Mesendoderm (in vitro differentiated cells): ENCODE results near the gene CTDNEP1.

Experiments used
- DNase-seq: peaks from one replicate; pipeline ENCODE4 v3.0.0; 2013
- H2AK5ac ChIP-seq: 2 replicates; pipeline ENCODE4 v1.6.1; 2013; ENCODE audit warnings: low read length, inconsistent platforms
- H2BK120ac ChIP-seq: 2 replicates; pipeline ENCODE4 v1.6.1; 2013; ENCODE audit warnings: low read depth, mild to moderate bottlenecking, low read length, moderate library complexity, mixed read lengths
- H2BK15ac ChIP-seq: replicated peaks from 2 replicates; pipeline ENCODE4 v1.6.1; 2013; ENCODE audit warnings: low read depth, mild to moderate bottlenecking, moderate library complexity
- H2BK5ac ChIP-seq: 2 replicates; pipeline ENCODE4 v1.6.1; 2013; ENCODE audit warnings: low read length, inconsistent platforms
- H3K18ac ChIP-seq: 2 replicates; pipeline ENCODE4 v1.6.1; 2013; ENCODE audit warnings: mild to moderate bottlenecking, low read length, mixed read lengths
- H3K23ac ChIP-seq: one replicate; pipeline ENCODE4 v1.6.1; 2013; ENCODE audit warnings: low read length
- H3K27ac ChIP-seq: 2 replicates; pipeline ENCODE4 v1.5.1; 2013; ENCODE audit warnings: low read depth, mild to moderate bottlenecking, inconsistent platforms, low read length, moderate library complexity
- H3K27me3 ChIP-seq: 2 replicates; pipeline ENCODE4 v1.6.1; 2013; ENCODE audit warnings: low read length, control low read depth, mild to moderate bottlenecking, inconsistent platforms; ENCODE audit not compliant: insufficient read depth, poor library complexity
- H3K36me3 ChIP-seq: 2 replicates; pipeline ENCODE4 v1.6.1; 2013; ENCODE audit warnings: low read length, inconsistent platforms; ENCODE audit not compliant: control insufficient read depth, insufficient read depth
- H3K4ac ChIP-seq: one replicate; pipeline ENCODE4 v1.6.1; 2013; ENCODE audit warnings: low read depth, mild to moderate bottlenecking, low read length, moderate library complexity
- H3K4me1 ChIP-seq: 2 replicates; pipeline ENCODE4 v1.6.1; 2013; ENCODE audit warnings: low read depth, low read length, inconsistent platforms; ENCODE audit not compliant: control insufficient read depth
- H3K4me2 ChIP-seq: 2 replicates; pipeline ENCODE4 v1.6.1; 2013; ENCODE audit warnings: low read length
- H3K4me3 ChIP-seq: 2 replicates; pipeline ENCODE4 v1.5.1; 2013; ENCODE audit warnings: mild to moderate bottlenecking, low read length
- H3K56ac ChIP-seq: one replicate; pipeline ENCODE4 v1.6.1; 2013; ENCODE audit warnings: low read length
- H3K79me1 ChIP-seq: 2 replicates; pipeline ENCODE4 v1.6.1; 2013; ENCODE audit warnings: low read length, inconsistent platforms
- H3K79me2 ChIP-seq: 2 replicates; pipeline ENCODE4 v1.6.1; 2013; ENCODE audit warnings: mild to moderate bottlenecking, low read length; ENCODE audit not compliant: control insufficient read depth, insufficient read depth
- H3K9ac ChIP-seq: 2 replicates; pipeline ENCODE4 v1.6.1; 2013; ENCODE audit warnings: low read length, inconsistent platforms
- H4K5ac ChIP-seq: one replicate; pipeline ENCODE4 v1.6.1; 2013; ENCODE audit warnings: low read length
- H4K8ac ChIP-seq: one replicate; pipeline ENCODE4 v1.6.1; 2013; ENCODE audit warnings: low read depth, mild to moderate bottlenecking, control low read depth, low read length, moderate library complexity
- WGBS: extraction: QIAGEN DNeasy Blood & Tissue Kit; methylation state at CpG from one replicate; pipeline ENCODE4 v1.1.7; 2013; ENCODE audit warnings: low lambda C conversion rate, missing lambda C conversion rate; ENCODE audit not compliant: insufficient coverage; ENCODE audit errors: extremely low coverage; 5-methylcytosine and 5-hydroxymethylcytosine counted together

CTDNEP1 gene

GRCh38 chr17:7237266-7237760 lies 14.2 kb downstream of the CTDNEP1 start:
- WGBS: no CpG with 5 or more reads among the region's 6 CpGs
- Histone ChIP-seq H3K79me2 (peaks cover 57% of the 10 kb centered on the region), H4K5ac (no peak overlapping the region), H3K4me3 (peak overlapping the region; percentile 49), H2BK120ac (no peak overlapping the region), H2BK5ac (no peak overlapping the region), H3K56ac (peak overlapping the region; percentile 80), H2AK5ac (no peak overlapping the region), H3K27me3 (no peaks in the 10 kb centered on the region), H3K4ac (no peak overlapping the region), H3K4me2 (peak overlapping the region; percentile 77), H4K8ac (no peak overlapping the region), H3K79me1 (peaks cover 19% of the 10 kb centered on the region), H3K27ac (peak overlapping the region; percentile 94), H3K18ac (no peak overlapping the region), H3K36me3 (peaks cover 17% of the 10 kb centered on the region), H3K23ac (no peak overlapping the region), H3K4me1 (peaks cover 12% of the 10 kb centered on the region), H2BK15ac (no peak overlapping the region), H3K9ac (peak overlapping the region; percentile 83)
- no peak for DNase-seq

- H2BK15ac ChIP-seq: no peak overlapping the region
- no peak overlapping the region for H2AK5ac ChIP-seq
- H3K27me3 ChIP-seq: no peaks in the 10 kb centered on the region
- H3K79me2 ChIP-seq: peaks cover 61% of the 10 kb centered on the region
- H3K4me2 ChIP-seq: no peak overlapping the region
- no peak overlapping the region for H3K4me3 ChIP-seq
- peak overlapping the region; percentile 83 for H3K9ac ChIP-seq
- no peak overlapping the region for H2BK5ac ChIP-seq
- H3K23ac ChIP-seq: no peak overlapping the region
- H3K4ac ChIP-seq: no peak overlapping the region
- H3K18ac ChIP-seq: no peak overlapping the region
- no peak overlapping the region for H2BK120ac ChIP-seq
- H3K56ac ChIP-seq: peak overlapping the region; percentile 25
- peaks cover 23% of the 10 kb centered on the region for H3K79me1 ChIP-seq
- no peak for DNase-seq
- WGBS: 100% methylated on average over 1 of the region's 6 CpGs
- peaks cover 17% of the 10 kb centered on the region for H3K36me3 ChIP-seq
- H4K8ac ChIP-seq: no peak overlapping the region
- no peak overlapping the region for H3K27ac ChIP-seq
- no peak overlapping the region for H4K5ac ChIP-seq
- peaks cover 16% of the 10 kb centered on the region for H3K4me1 ChIP-seq
Measured at GRCh38 chr17:7236808-7237207, 14.7 kb downstream of the CTDNEP1 start.

- DNase-seq: no peak
- no peak overlapping the region for H3K9ac ChIP-seq
- no peak overlapping the region for H3K4me3 ChIP-seq
- H3K23ac ChIP-seq: no peak overlapping the region
- no peak overlapping the region for H2BK120ac ChIP-seq
- H3K4me1 ChIP-seq: peaks cover 12% of the 10 kb centered on the region
- H3K36me3 ChIP-seq: peaks cover 17% of the 10 kb centered on the region
- H3K79me2 ChIP-seq: peaks cover 58% of the 10 kb centered on the region
- no peak overlapping the region for H3K56ac ChIP-seq
- no peak overlapping the region for H3K18ac ChIP-seq
- no peaks in the 10 kb centered on the region for H3K27me3 ChIP-seq
- no peak overlapping the region for H4K8ac ChIP-seq
- H4K5ac ChIP-seq: no peak overlapping the region
- H3K4ac ChIP-seq: no peak overlapping the region
- no peak overlapping the region for H3K27ac ChIP-seq
- no peak overlapping the region for H2BK5ac ChIP-seq
- peaks cover 21% of the 10 kb centered on the region for H3K79me1 ChIP-seq
- H2BK15ac ChIP-seq: no peak overlapping the region
- H2AK5ac ChIP-seq: no peak overlapping the region
- H3K4me2 ChIP-seq: no peak overlapping the region
- WGBS: no CpG with 5 or more reads among the region's 22 CpGs
Measured at GRCh38 chr17:7235693-7236665, 15.6 kb downstream of the CTDNEP1 start.

GRCh38 chr17:7234083-7234951 lies 17.2 kb downstream of the CTDNEP1 start, which contains the start of gene DVL2:
DVL2 (minus strand) TSS chr17:7234517; CDS start chr17:7234262, 255 bp downstream.
- H3K4me1 ChIP-seq: peaks cover 10% of the 10 kb centered on the region
- H2BK15ac ChIP-seq: no peak within 1 kb of the TSS
- DNase-seq: peak; percentile 97
- no peak within 1 kb of the TSS for H2AK5ac ChIP-seq
- peaks cover 52% of the 10 kb centered on the region for H3K79me2 ChIP-seq
- H3K4ac ChIP-seq: peak within 1 kb of the TSS; percentile 82
- H3K27me3 ChIP-seq: no peaks in the 10 kb centered on the region
- no CpG with 5 or more reads among the region's 72 CpGs for WGBS
- peak within 1 kb of the TSS; percentile 47 for H2BK5ac ChIP-seq
- peak within 1 kb of the TSS; percentile 77 for H3K27ac ChIP-seq
- no peak within 1 kb of the TSS for H2BK120ac ChIP-seq
- H3K56ac ChIP-seq: peak within 1 kb of the TSS; percentile 96
- no peak within 1 kb of the TSS for H4K8ac ChIP-seq
- peaks cover 23% of the 10 kb centered on the region for H3K79me1 ChIP-seq
- H3K9ac ChIP-seq: peak within 1 kb of the TSS; percentile 89
- H4K5ac ChIP-seq: no peak within 1 kb of the TSS
- no peak within 1 kb of the TSS for H3K23ac ChIP-seq
- H3K36me3 ChIP-seq: peaks cover 14% of the 10 kb centered on the region
- peak within 1 kb of the TSS; percentile 70 for H3K4me2 ChIP-seq
- H3K18ac ChIP-seq: peak within 1 kb of the TSS; percentile 62
- peak within 1 kb of the TSS; percentile 88 for H3K4me3 ChIP-seq

GRCh38 chr17:7233701-7234082 lies 17.8 kb downstream of the CTDNEP1 start:
- WGBS: no CpG with 5 or more reads among the region's 9 CpGs
- Histone ChIP-seq H2BK15ac (no peak overlapping the region), H3K79me1 (peaks cover 23% of the 10 kb centered on the region), H3K4me2 (peak overlapping the region; percentile 70), H4K8ac (no peak overlapping the region), H3K27me3 (no peaks in the 10 kb centered on the region), H3K79me2 (peaks cover 46% of the 10 kb centered on the region), H2BK5ac (no peak overlapping the region), H3K18ac (peak overlapping the region; percentile 62), H2BK120ac (no peak overlapping the region), H2AK5ac (no peak overlapping the region), H3K4me3 (peak overlapping the region; percentile 88), H3K56ac (peak overlapping the region; percentile 96), H3K27ac (peak overlapping the region; percentile 77), H3K36me3 (peaks cover 17% of the 10 kb centered on the region), H3K9ac (peak overlapping the region; percentile 89), H3K4ac (peak overlapping the region; percentile 82), H3K23ac (no peak overlapping the region), H3K4me1 (peaks cover 10% of the 10 kb centered on the region), H4K5ac (no peak overlapping the region)
- no peak for DNase-seq
